Measurements from ENCODE around the gene SGCD. TPM values are rescaled to one million over a fixed set of nuclear protein-coding genes. Genes with fewer than 3 reads are reported as not detected.

Gene SGCD
- total and polyA plus RNA-seq, 9 of the 15 experiments (the other 6 are each of a cell fraction or from before 2014, with no cell fraction given), result not detected

DNA sequence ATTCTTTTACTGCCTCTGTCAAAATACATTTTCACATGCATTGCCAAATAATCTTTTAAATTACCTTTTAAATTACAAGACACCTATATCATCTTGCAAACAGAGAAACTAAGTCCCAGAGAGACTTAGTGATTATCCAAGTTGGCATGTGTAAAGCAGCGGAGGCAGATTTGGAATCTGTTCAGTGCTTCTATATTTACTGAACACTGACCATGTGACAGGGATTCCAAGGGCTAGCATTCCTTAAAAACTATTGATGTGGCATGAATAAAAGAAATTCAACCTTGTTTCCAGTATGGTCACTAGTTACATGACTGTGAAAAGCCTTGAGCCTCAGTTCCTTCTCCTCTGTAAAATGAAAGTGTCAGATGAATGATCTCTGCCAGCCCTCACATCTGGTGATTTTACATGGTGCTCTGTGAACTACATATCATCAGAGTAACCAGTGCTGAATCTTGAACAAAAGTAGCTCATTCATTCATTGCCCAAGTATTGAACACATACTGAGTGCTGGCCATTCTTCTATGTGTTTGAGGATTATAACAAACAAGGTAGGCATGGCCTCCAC is 451.3 kb downstream of the SGCD start (continued):
- TF ChIP-seq ZBTB49 (CRISPR knock-in tag; IDR thresholded peaks at IDR 0.05; ENCODE audit: borderline replicate concordance), result no peak
- TF ChIP-seq RBM22 (IDR thresholded peaks at IDR 0.05; ENCODE audit: low read depth, low read length, poor library complexity, severe bottlenecking), result no peak
- TF ChIP-seq CAMTA2 (CRISPR knock-in tag; conservative IDR thresholded peaks at IDR 0.05), result no peak
- no peak for TF ChIP-seq ZNF76 (CRISPR knock-in tag; IDR thresholded peaks at IDR 0.05; ENCODE audit: borderline replicate concordance)
- no peak for TF ChIP-seq ID3 (CRISPR knock-in tag; IDR thresholded peaks at IDR 0.05)
- no peak for TF ChIP-seq ID3 (tag; IDR thresholded peaks at IDR 0.05)
- TF ChIP-seq ZSCAN32 (CRISPR knock-in tag; IDR thresholded peaks at IDR 0.05), result no peak
- TF ChIP-seq HNRNPH1 (optimal IDR thresholded peaks at IDR 0.05; ENCODE audit: low read depth, low read length), result no peak
- TF ChIP-seq CBFA2T3 (IDR thresholded peaks at IDR 0.05), result no peak
- TF ChIP-seq ZNF561 (CRISPR knock-in tag; conservative IDR thresholded peaks at IDR 0.05), result no peak
- no peak for TF ChIP-seq BRF1 (IDR thresholded peaks at IDR 0.05; ENCODE audit: borderline replicate concordance, extremely low read depth, insufficient read length)
- no peak for TF ChIP-seq ZNF655 (CRISPR knock-in tag; IDR thresholded peaks at IDR 0.05)
- no peak for TF ChIP-seq HES1 (IDR thresholded peaks at IDR 0.05; ENCODE audit: low read depth)
- TF ChIP-seq POU5F1 (IDR thresholded peaks at IDR 0.05; ENCODE audit: borderline replicate concordance, low read depth, low read length, partially characterized antibody), result no peak
